ENCODE data around the gene PPP2R2B.
A peak's percentile ranks its signal among the peaks of the same experiment; 100 is the strongest.

PPP2R2B gene

DNA sequence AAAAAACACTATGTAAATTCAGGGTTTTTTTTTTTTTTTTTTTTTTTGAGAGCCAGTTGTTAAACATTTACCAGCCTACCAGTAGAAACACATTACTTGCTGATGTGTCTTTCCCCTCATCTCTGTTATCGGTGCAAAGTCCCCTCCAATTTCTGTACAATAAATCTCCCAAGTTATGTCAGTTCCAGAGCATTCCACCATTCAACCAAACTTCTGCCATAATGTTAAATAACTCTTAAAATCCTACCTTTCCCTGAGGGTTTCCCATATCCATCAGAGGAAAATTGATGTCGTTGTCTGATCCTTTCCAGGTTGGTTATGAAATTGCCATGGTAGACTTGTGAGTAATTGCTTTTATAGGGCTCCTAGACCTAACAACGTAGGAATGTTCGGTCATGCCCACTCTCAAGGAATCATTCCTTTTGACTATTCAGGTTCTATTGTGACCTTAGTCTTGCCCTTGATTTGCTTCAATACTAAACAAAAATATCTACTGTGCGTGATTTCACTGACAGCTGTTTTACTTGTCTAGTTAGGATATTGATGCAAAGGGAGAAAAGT lies 5.6 kb upstream of the PPP2R2B start:
- DNase-seq: no peak

DNA sequence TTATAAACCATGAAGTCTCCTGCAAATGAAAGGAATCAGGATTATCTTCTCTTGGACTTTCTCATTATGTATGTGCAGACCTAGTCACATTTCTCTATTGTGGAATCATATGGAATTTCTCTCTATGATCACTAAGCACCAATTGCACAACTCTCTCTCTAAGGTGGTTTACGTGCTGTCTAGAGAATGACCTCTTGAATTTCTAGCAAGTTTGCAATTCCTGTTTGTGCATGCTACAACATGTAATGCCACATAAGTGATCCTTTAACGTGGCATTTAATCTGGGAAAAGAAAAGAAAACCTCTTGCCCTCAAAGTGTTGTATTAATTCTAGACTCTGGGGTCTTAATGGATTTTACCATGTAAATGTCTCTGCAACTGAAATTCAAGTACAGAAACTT lies 5.0 kb upstream of the PPP2R2B start:
- DNase-seq: no peak

DNA sequence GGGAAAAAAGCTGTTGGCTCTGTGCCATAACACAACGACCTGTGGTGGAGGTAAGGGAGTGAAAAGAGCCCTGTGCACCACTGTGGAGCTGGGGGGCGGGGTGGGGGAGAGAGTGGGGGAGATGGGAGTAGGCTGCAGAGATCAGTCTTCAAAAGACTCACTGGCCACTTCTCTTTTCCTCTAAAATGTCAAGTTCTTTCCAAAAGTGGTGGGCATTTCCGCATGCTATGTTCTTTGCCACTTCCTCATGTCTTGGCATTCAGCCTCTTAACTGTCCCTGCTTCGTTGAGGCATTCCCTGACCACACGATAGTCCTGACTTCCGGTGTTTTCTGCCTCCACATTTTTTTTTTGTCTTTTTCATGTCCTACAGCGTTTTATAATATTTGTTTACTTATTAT lies 2.4 kb upstream of the PPP2R2B start:
- DNase-seq: no peak

DNA sequence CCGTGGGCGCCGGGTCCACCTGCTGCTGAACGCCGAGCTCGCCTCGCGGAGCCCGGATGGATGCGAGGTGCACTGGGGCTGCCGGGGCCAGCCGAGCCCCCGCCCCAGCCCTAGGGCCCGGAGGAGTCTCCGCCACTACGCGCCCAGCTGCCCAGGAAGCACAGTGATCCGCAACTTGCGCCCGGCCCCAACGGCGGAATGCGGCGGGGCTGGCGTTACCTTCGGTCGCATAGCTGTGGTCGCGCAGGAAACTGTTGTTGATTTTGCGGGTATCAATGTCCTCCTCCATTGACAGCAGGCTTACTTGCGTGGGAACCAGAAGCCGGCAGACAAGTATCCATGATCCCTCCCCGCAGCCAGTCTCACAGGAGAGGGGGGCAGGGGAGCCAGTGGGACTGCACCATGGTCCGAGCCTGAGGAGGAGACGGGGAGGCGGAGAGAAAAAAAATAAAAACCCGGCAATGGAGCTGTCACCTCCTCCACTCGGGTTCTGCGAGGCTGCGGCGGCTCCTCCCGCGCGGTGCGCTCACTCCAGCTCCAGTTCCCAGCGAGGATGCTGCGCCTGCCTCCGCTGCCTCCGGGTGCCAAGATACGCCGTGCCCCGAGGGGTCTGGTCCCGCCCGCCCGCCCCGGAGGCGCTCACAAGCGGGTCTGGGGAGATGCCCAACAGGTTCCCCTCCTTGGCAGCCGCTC lies 628 bp downstream of the PPP2R2B start:
- peak in 1 of 2 experiments; percentile 20 for DNase-seq

DNA sequence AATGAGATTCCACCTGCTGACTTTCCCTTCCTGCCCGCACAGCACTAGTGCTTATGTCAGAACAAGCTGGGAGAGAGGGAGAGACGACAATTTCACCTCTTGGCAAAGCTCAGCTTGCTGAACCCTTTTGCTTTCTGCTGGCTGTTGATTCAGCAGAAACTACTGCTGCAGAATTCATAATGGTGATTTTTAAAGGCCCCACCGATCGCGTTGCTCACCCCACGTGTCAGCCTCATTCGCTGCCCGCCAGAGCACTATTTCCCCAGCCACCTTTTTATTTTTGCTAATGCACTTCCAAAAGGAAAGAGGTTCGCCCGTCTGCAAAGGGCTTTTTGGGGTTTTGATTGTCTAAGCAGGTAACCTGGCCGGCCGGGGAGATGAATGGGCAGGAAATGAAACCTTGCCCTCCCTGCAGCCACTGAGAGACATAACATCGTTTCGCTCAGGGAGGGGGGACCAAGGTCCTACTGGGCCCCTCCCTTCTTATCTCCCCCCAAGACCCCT lies 1.3 kb downstream of the PPP2R2B start:
- DNase-seq: no peak

DNA sequence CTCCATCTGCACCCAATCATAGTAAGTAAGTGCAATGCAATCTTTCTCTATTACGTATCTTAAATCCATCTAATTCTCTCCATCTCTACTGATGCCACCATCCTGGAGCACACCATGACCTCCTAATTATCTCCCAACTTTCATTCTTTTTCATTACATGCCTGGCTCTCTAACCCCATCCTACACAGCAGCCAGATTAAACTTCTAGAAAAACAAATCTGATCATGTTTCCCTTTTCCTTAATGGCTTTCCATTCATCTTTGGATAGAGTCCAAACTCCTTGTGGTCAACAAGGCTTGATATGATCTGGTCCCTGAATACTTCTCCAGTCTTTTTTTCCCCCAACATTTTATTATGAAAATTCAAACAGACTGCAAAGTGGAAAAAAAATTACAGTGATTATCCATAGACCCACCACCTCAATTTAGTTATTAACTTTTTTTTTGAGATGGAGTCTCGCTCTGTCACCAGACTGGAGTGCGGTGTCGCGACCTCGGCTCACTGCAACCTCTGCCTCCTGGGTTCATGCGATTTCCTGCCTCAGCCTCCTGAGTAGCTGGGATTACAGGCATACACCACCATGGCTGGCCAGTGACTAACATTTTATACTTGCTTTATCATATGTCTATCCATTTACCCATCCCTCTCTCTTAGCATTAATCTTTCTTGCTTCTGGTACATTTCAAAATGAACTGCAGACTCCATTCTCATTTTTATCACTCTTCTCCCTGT lies 5.2 kb downstream of the PPP2R2B start:
- DNase-seq: no peak

DNA sequence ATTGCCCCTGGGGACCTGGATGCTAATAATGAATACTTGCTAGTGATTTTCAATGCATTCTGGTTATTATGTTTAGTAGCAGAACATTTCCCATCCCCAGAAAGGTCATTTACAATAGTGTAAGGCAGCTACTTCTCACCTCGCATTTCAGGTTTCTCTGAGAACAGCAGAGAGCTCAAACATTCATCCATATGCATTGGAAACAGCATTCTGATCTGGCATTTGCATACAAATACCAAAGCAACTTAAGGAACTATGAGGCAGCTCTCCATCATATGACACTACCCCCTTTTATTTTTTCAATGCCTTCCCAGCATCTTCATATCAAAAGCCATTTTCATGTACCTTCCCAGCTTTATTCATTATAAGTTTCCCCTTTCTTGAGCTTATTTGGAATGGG lies 6.4 kb downstream of the PPP2R2B start:
- no peak for DNase-seq

DNA sequence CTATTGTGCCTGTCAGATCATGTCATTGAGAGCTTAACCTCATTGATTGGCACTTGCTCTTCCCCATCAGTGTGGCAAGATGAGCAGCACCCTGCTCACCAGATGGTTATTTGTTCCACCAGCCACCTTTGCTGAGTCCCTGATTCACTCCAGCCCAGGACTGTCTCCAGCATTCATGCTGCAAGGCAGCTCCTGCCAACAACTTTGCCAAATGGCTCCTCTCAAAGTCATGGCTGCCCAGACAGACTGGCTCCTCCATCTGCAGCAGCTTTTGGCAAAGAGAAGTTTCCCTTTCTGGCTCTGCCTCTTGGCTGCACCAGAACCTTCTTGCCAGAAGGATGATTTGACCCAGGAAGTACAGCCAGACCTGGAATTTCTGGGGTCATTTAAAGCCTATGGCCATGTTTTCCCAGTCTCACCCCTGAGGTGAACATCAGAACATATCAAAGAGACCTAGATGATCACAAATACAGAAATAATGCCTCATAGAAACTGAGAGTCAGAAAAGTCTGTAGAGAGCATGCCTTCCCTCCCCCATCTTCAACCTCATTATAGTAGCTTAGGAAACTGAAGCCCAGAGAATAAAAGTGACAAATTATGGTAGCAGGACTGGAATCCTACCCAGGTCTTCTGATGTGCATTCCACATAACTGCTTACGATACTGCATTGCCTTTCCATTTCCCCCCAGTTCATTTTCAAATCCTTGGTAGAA lies 10.4 kb downstream of the PPP2R2B start:
- DNase-seq: no peak

DNA sequence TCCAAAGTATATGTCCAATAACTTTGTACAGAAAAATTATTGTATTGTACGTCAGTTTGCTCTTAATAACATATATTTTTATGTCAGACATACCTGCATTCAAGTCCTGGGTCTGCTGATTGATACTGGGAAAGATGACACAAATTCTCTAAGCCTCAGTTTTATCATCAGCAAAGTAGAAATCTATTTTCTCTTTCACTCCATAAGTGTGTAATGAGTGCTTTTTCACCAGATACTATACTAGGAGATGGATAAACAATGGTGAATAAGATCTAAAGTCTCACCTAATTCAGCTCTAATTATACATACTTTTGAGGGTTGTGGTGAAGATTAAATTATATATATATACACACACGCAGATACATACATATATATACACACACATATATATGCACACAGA lies 12.3 kb downstream of the PPP2R2B start:
- no peak for DNase-seq

DNA sequence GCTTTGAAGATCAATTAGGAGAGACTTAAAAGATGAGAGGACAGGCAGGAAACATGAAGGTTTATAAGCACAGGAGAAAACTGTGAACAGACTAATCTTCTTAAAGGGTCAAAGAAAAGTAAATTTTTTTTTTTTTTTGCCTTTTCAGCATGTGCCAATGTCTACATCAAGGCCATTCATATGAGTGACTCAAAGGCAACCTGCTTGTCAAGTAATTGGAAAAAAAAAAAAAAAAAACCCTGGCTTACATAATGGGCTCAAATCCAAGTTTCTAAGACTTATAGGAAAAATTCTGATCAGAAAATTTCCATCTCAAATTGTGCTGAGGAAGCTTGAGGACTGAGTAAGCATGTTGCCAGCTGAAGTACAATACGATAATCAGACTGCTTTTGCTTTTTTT lies 15.9 kb downstream of the PPP2R2B start:
- DNase-seq: no peak

DNA sequence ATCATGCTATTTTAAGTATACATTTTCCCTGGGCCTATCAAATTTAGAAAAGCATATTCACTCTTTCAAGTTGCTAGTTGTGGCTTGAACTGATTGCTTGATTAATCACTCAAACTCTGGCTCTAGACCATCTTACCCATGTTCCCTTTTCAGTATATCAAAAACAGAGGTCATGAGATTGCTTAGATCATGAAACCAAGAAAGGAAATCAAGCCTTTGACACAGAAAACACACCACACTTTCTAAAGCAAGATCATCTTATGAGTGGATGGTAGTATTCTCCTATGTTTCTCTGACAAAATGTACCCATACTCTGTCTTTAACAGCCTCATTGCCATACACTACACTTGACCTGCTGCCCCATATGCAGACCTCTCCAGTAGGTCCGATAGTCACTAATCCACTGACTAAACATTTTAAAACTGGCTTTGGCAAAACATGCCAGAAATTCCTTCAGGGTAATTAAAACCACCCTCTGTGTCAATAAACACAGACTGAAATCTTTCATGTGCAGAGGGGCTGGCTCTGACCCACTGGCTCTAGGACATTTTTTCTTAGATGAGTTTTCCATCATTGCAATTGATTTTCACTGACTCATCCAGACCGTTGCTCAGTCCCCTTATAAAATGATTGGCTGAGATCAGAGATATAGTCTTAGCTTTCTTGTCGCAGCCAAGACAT lies 18.2 kb downstream of the PPP2R2B start:
- no peak for DNase-seq

DNA sequence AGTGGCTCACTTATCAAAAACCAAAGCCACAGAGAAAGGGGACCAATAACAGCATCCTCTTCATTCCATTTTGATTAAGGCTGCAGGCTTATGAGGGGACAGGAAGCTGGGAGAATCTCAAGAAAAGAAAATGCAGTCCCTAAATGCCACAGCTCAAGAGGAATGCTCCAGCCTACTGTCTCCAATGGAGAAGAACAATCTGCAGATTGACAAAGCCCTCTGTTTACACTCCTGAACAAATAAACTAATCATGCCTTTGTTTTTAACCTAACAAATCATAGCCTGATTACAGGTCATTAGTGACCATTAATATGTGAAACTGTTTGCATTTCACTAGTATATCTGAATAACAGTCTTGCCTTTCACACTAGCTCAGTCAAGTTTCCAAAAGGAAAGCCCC lies 26.5 kb downstream of the PPP2R2B start:
- DNase-seq: no peak

DNA sequence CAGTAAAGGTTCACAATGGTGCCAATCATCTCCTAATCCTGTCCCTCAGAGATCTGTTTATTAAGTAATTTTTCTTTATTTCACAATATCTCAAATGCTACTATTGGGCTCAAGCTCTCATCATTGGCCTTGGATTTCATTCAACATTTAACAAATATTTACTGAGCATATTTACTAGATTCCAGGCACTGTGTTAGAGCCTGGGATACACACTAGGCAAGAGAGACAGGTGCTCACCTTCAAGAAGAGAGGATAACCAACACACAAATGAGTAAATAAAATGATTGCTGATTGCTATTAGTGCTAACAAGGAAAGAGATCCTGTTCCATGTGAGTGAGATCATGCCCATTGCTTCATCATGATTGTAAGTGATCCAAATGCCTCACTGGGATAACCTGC lies 27.4 kb downstream of the PPP2R2B start:
- DNase-seq: no peak

DNA sequence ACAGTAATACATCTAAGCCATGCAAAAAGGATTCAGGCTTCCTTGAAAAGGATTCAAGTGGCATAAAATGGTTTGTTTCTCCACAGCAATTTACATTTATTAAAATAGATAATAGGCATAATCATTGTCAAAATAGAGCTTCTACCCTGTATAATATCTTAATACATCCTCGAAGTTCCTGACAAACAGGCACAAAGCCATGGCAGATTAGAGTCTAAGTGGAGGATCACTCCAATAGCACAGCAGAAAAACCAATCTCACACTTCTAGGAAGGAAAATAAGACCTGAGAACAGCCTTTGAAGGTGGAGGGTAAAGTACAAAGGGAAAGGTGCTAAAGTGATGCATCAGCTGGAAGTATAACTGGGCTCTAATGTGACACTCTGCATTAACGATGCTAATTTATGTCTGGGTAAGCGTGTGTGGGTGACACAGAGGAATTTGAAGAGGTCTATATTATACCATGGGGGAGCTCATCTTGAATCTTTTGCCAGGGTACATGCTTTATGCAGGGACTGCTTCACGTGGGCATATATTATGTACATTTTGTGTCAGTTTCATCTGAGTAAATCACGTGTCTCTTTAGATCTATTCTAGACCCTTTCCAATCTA lies 28.8 kb downstream of the PPP2R2B start:
- no peak for DNase-seq

DNA sequence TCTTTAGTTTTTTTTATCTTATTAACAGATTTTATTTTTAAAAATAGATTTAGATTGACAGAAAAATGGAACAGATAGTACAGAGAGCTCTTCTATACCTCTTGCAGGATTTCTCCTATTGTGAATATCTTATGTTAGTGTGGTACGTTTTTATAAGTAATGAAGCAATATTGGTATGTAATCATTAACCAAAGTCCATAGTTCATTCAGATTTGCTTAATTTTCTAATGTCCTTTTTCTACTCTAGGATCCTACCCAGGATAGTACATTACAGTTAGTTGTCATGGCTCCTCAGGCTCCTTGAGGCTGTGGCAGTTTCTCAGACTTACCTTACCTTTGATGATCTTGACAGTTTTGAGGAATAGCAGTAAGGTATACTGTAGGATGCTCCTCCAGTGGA lies 30.4 kb downstream of the PPP2R2B start:
- no peak for DNase-seq

DNA sequence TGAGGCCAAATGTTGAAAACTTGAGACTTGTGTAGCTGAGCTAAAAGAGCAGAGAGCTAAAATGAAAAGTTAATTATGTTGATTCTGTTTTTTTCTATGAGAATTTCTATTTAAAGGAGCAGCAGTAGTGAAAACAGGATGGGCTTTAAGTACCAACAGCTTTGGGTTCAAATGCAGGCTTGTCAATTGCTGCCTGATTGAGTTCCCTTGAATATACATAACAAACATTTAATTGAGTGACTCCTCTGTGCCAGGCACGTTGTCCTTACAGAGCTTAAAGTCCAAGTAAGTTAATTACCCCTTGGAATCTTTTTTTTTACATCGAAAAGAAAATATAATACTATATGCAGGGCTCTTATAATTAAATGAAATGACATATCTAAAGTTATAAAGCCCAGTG lies 38.5 kb downstream of the PPP2R2B start:
- no peak for DNase-seq

DNA sequence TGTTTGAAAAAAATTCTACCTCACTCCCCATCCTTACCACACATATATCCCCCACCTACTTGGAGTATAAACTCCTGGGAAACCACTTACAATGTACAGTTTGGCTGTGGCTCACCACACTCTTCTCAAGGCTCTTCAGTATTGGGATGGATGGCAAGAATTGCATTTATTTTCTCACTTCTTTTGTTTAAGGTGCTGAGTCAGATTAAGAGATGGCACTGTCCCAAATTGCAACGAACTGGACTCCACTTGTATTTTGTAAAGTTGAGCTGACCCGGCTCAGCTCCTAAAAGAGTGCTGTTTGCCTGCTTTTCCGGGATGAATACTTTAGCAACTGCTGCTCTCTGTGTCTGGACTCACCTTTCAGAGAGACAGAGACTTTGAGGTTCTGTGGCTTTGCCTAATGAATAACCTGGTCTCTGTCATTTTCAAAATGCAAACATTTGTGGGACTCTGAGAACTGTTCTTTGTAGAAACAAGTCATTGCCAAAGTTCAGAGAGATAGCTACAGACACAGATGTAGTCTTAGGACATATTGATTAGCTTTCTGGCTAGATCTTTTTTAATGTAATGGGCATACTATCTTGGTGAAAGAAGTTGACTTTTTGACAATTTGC lies 42.2 kb downstream of the PPP2R2B start:
- no peak for DNase-seq

DNA sequence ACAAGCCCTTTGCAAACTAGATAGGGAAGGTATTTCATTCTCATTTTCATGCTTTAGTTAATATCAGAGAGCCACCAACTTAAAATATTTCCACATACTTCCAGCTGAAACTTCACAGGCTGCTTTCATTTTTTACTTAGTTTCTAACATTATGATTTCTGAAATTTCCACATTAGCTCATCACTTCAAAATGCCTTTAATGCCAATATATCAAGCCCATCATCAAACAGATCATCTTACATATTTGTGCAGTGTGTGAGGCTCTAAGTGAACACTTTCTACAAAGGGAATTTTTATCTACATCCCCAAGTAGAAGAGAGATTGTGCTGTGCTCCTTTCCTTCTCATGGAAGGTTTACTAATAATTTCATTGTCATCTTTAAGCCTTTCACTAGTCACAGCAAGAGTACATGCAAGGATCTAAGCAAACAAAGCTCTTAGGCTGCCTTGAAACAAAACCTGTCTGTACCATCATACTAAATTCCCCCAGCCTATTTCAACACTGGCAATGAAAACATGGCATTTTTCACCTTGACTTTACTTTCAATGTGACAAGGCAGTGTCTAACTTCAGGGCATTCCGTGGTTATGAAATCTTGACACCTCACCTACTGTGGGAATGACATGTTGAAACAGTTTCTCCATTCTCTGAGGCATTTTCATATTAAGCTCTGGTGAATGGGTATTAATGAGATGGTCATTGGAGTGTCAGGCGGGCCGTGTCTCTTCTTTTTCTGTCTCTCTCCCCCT lies 45.4 kb downstream of the PPP2R2B start:
- no peak for DNase-seq

DNA sequence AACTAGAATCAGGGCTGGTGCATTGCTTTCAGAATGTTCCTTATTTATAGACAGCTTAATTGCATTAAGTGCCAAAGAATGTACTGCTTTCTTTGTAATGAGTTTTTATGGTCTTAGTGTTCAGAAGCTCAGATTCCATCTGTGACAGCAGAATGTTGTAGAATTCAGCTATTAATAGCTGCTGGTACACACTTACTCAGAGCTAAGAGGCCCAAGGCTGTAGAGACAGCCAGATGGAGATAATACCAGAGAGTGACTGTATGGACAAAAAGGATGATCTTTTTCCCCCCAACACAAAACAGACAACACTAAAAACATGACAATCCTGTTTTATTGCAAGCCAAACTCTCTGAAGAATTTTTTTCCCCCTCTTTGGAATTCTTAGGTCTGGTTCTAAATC lies 50.2 kb downstream of the PPP2R2B start:
- no peak for DNase-seq

DNA sequence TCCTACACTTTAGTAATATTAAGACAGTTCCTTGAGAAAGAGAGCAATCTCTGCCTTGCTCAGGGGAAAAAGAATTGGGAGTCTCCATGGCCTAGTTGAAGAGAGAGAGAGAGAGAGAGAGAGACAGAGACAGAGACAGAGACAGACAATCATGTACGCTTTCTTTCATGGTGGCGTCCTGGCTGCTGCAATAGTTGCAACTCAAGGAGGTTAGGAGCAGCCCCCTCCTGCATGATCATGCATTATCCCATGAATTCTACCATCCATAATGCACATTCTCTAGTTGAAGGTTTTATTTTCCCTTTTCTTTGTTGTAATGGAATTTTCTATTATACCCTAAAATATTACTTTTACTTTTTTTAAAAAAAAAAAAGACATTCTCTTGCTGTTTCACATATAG lies 50.7 kb downstream of the PPP2R2B start:
- DNase-seq: no peak

DNA sequence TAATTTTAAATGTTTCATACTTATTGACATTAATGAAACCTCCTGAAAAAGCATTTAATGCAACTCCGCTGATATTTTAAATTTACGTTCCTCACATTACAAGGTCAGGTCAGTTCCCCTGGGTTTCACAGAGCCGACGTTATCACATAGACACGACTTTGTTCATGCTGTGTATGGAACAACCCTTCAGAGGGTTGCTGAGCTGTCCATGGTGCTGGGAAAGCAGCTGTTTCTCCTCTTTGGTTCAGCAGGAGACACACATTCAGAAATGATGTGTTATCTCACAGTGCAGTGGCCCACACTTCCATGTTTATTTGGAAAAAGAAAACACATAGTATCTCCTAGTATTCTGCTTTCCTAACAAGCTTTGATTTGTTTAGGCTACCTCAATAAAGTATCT lies 53.5 kb downstream of the PPP2R2B start:
- DNase-seq: no peak

Data from NCI-H2081 (cell line).